ENCODE measurements around the gene KEAP1. TPM values are rescaled to one million over a fixed set of nuclear protein-coding genes. Genes with fewer than 3 reads are reported as not detected.
A peak's percentile ranks its signal among the peaks of the same experiment; 100 is the strongest.
"Not testable (repeated sequence)": the region's sequence is repeated elsewhere in the genome, so short reads cannot be mapped to it uniquely, and the experiment has no call there.

The KEAP1 gene
- polyA plus RNA-seq, 2 donors: 54.2 to 63.9 TPM

DNA sequence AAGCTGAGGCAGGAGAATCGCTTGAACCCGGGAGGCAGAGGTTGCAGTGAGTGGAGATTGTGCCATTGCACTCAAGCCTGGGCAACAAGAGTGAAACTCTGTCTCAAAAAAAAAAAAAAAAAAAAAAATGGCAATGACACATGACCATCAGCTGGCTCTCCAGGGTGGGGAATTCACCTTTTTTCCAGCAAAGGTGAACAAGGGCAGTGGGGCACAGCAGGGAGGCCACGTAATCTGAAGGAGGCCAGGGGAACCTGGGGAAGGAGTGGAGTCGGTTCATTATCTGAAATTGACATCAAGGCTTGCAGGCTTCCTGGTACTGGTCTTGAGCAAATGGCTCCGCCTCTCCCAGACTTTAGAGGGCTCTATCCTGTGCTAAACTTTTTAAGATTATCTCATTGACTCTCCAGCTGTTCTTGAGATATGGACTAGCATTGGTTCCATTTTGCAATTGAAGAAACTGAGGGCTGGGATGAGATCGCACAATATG lies 28.1 kb downstream of the KEAP1 start:
- 65 to 72% methylated on average over 6 of the region's 6 CpGs for WGBS, 2 donors
- Histone ChIP-seq H3K27me3 (ENCODE audit: control insufficient read depth in 1 of 2, insufficient read depth in 2 of 2, low read length in 2 of 2) (no peaks in the 10 kb centered on the region), H3K4me3 (ENCODE audit: low read depth in 1 of 2, low read length in 2 of 2) (no peak overlapping the region), H3K9me3 (ENCODE audit: control insufficient read depth in 2 of 2, insufficient read depth in 1 of 2, low read depth in 1 of 2, low read length in 1 of 2) (no peaks in the 10 kb centered on the region), H3K27ac (ENCODE audit: low read depth in 2 of 2, low read length in 1 of 2) (no peak overlapping the region), H3K36me3 (ENCODE audit: control insufficient read depth in 2 of 2, insufficient read depth in 2 of 2, low read length in 1 of 2) (no peaks in the 10 kb centered on the region), H3K4me1 (ENCODE audit: control insufficient read depth in 2 of 2, insufficient read depth in 2 of 2, low read length in 1 of 2) (peaks cover 5% of the 10 kb centered on the region in 2 donors)

DNA sequence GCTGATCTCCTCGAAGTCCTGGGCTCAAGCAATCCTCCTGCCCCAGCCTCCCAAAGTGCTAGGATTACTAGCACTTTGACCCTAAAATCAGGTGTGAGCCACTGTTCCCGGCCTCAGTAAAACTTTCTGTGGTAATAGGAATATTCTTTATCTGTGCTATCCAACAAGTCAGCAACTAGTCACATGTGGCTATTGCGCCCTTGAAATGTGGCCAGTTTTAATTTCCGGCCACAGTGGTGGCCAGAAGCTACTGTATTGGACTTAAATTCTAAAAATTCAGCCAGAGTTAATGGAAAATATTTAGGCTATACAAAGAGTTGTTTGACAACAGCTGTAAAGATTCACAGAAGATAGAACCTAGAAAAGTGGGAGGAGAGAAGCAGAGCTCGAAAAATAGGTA lies 30.0 kb downstream of the KEAP1 start:
- H3K27me3 ChIP-seq (ENCODE audit: control insufficient read depth in 1 of 2, insufficient read depth in 2 of 2, low read length in 2 of 2): no peaks in the 10 kb centered on the region
- no peak overlapping the region for H3K27ac ChIP-seq (ENCODE audit: low read depth in 2 of 2, low read length in 1 of 2)
- 70 to 77% methylated on average over 5 of the region's 5 CpGs for WGBS, 2 donors

DNA sequence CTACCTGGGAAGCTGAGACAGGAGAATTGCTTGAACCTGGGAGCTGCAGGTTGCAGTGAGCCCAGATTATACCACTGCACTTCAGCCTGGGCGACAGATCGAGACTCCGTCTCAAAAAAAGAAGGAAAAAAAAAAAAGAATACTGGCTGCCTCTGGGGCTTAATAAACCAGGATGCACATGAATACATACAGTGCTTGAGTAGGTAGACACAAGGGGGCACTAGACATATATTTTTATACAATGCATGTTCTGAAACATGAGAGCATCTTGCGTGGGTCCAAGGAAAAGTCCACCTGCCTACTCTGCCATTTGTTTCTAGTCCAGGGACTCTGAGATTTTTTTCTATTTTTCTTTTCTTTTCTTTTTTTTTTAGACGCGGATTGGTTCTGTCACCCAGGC lies 31.2 kb downstream of the KEAP1 start:
- H3K4me1 ChIP-seq (ENCODE audit: control insufficient read depth in 2 of 2, insufficient read depth in 2 of 2, low read length in 1 of 2): no peaks in the 10 kb centered on the region
- H3K27me3 ChIP-seq (ENCODE audit: control insufficient read depth in 1 of 2, insufficient read depth in 2 of 2, low read length in 2 of 2): no peaks in the 10 kb centered on the region
- H3K36me3 ChIP-seq (ENCODE audit: control insufficient read depth in 2 of 2, insufficient read depth in 2 of 2, low read length in 1 of 2): no peaks in the 10 kb centered on the region
- no peaks in the 10 kb centered on the region for H3K9me3 ChIP-seq (ENCODE audit: control insufficient read depth in 2 of 2, insufficient read depth in 1 of 2, low read depth in 1 of 2, low read length in 1 of 2)
- 23 to 45% methylated on average over 6 of the region's 6 CpGs for WGBS, 2 donors
- H3K4me3 ChIP-seq (ENCODE audit: low read depth in 1 of 2, low read length in 2 of 2): no peak overlapping the region
- no peak overlapping the region for H3K27ac ChIP-seq (ENCODE audit: low read depth in 2 of 2, low read length in 1 of 2)

More for the DNA sequence above, 30.0 kb downstream of the KEAP1 start:
- Histone ChIP-seq H3K36me3 (ENCODE audit: control insufficient read depth in 2 of 2, insufficient read depth in 2 of 2, low read length in 1 of 2) (no peaks in the 10 kb centered on the region), H3K9me3 (ENCODE audit: control insufficient read depth in 2 of 2, insufficient read depth in 1 of 2, low read depth in 1 of 2, low read length in 1 of 2) (no peaks in the 10 kb centered on the region), H3K4me1 (ENCODE audit: control insufficient read depth in 2 of 2, insufficient read depth in 2 of 2, low read length in 1 of 2) (no peaks in the 10 kb centered on the region), H3K4me3 (ENCODE audit: low read depth in 1 of 2, low read length in 2 of 2) (no peak overlapping the region)

DNA sequence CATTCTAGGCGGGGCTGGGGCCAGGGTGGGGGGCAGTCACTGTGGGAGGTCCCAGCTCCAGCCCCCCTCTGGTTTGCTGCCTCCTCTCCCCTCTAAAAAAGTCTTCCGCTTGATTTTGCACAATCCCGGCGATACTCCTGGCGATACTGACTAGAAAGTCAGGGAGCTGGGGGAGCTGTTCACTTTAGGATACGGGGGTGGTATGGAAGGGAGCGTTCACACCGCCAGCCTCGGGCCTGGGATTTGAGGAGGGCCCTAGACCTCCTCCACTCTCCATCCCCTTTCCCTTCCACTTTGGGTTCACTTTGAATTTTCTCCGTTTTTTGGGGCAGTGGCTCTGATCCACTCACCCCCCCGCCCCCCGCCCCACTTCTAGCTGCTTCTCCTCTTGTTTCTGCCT lies 35.0 kb downstream of the KEAP1 start:
- no peaks in the 10 kb centered on the region for H3K9me3 ChIP-seq (ENCODE audit: control insufficient read depth in 2 of 2, insufficient read depth in 1 of 2, low read depth in 1 of 2, low read length in 1 of 2)
- H3K4me3 ChIP-seq (ENCODE audit: low read depth in 1 of 2, low read length in 2 of 2): no peak overlapping the region
- H3K27ac ChIP-seq (ENCODE audit: low read depth in 2 of 2, low read length in 1 of 2): no peak overlapping the region
- H3K27me3 ChIP-seq (ENCODE audit: control insufficient read depth in 1 of 2, insufficient read depth in 2 of 2, low read length in 2 of 2): no peaks in the 10 kb centered on the region
- 82 to 83% methylated on average over 12 of the region's 12 CpGs for WGBS, 2 donors
- no peaks in the 10 kb centered on the region for H3K4me1 ChIP-seq (ENCODE audit: control insufficient read depth in 2 of 2, insufficient read depth in 2 of 2, low read length in 1 of 2)
- peaks cover 0 to 3% of the 10 kb centered on the region in 2 donors for H3K36me3 ChIP-seq (ENCODE audit: control insufficient read depth in 2 of 2, insufficient read depth in 2 of 2, low read length in 1 of 2)

DNA sequence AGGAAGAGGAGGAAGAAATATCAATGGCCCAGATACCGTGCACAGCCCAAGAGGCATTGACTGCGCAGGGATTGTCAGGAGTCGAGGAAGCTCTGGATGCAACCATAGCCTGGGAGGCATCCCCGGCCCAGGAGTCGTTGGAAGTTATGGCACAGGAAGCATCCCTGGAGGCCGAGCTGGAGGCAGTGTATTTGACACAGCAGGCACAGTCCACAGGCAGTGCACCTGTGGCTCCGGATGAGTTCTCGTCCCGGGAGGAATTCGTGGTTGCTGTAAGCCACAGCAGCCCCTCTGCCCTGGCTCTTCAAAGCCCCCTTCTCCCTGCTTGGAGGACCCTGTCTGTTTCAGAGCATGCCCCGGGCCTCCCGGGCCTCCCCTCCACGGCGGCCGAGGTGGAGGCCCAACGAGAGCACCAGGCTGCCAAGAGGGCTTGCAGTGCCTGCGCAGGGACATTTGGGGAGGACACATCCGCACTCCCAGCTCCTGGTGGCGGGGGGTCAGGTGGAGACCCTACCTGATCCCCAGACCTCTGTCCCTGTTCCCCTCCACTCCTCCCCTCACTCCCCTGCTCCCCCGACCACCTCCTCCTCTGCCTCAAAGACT lies 36.0 kb downstream of the KEAP1 start:
- WGBS, 2 donors: 86 to 88% methylated on average over 20 of the region's 20 CpGs
- H3K27me3 ChIP-seq (ENCODE audit: control insufficient read depth in 1 of 2, insufficient read depth in 2 of 2, low read length in 2 of 2): no peaks in the 10 kb centered on the region
- H3K36me3 ChIP-seq (ENCODE audit: control insufficient read depth in 2 of 2, insufficient read depth in 2 of 2, low read length in 1 of 2): peaks cover 0 to 3% of the 10 kb centered on the region in 2 donors
- no peak overlapping the region for H3K27ac ChIP-seq (ENCODE audit: low read depth in 2 of 2, low read length in 1 of 2)
- no peaks in the 10 kb centered on the region for H3K9me3 ChIP-seq (ENCODE audit: control insufficient read depth in 2 of 2, insufficient read depth in 1 of 2, low read depth in 1 of 2, low read length in 1 of 2)
- H3K4me3 ChIP-seq (ENCODE audit: low read depth in 1 of 2, low read length in 2 of 2): no peak overlapping the region
- no peaks in the 10 kb centered on the region for H3K4me1 ChIP-seq (ENCODE audit: control insufficient read depth in 2 of 2, insufficient read depth in 2 of 2, low read length in 1 of 2)

DNA sequence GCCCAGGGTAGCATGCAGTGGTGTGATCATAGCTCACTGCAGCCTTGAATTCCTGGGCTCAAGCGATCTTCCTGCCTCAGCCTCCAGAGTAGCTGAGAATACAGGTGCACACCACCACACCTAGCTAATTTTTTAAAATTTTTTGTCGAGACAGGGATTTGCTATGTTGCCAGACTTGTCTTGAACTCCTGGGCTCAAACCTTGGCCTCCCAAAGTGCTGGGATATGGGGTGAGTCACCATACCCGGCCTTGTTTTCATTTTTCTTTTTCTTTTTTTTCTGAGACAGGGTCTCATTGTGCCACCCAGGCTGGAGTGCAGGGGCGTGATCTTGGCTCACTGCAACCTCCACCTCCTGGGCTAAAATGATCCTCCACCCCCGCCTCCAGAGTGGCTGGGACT lies 38.7 kb downstream of the KEAP1 start:
- Histone ChIP-seq H3K36me3 (ENCODE audit: control insufficient read depth in 2 of 2, insufficient read depth in 2 of 2, low read length in 1 of 2) (peaks cover 0 to 5% of the 10 kb centered on the region in 2 donors), H3K27me3 (ENCODE audit: control insufficient read depth in 1 of 2, insufficient read depth in 2 of 2, low read length in 2 of 2) (no peaks in the 10 kb centered on the region), H3K4me3 (ENCODE audit: low read depth in 1 of 2, low read length in 2 of 2) (no peak overlapping the region), H3K4me1 (ENCODE audit: control insufficient read depth in 2 of 2, insufficient read depth in 2 of 2, low read length in 1 of 2) (peaks cover 4 to 7% of the 10 kb centered on the region in 2 donors), H3K27ac (ENCODE audit: low read depth in 2 of 2, low read length in 1 of 2) (no peak overlapping the region), H3K9me3 (ENCODE audit: control insufficient read depth in 2 of 2, insufficient read depth in 1 of 2, low read depth in 1 of 2, low read length in 1 of 2) (no peaks in the 10 kb centered on the region)
- 66 to 81% methylated on average over 5 of the region's 5 CpGs for WGBS, 2 donors

DNA sequence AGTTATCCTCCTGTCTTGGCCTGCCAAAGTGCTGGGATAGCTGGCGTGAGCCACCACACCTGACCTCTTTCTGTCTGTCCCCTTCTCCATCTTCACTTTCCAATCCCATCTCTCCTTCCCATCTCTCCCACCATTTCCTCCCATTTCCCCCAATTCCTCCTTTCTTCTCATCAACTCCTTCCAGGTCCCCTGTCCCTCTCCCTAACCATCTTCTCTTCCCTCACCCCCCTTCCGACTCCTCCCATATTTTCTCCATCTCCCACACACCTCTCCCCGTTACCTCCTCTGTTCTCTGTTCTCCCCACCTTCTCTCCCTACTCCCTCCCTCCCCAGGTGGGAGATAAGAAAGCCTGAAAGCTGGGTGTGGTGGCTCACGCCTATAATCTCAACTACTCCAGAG lies 40.6 kb downstream of the KEAP1 start:
- peaks cover 0 to 5% of the 10 kb centered on the region in 2 donors for H3K36me3 ChIP-seq (ENCODE audit: control insufficient read depth in 2 of 2, insufficient read depth in 2 of 2, low read length in 1 of 2)
- no peaks in the 10 kb centered on the region for H3K9me3 ChIP-seq (ENCODE audit: control insufficient read depth in 2 of 2, insufficient read depth in 1 of 2, low read depth in 1 of 2, low read length in 1 of 2)
- H3K4me1 ChIP-seq (ENCODE audit: control insufficient read depth in 2 of 2, insufficient read depth in 2 of 2, low read length in 1 of 2): peaks cover 4 to 7% of the 10 kb centered on the region in 2 donors
- H3K4me3 ChIP-seq (ENCODE audit: low read depth in 1 of 2, low read length in 2 of 2): no peak overlapping the region
- WGBS, 2 donors: 82 to 90% methylated on average over 4 of the region's 4 CpGs
- no peaks in the 10 kb centered on the region for H3K27me3 ChIP-seq (ENCODE audit: control insufficient read depth in 1 of 2, insufficient read depth in 2 of 2, low read length in 2 of 2)
- no peak overlapping the region for H3K27ac ChIP-seq (ENCODE audit: low read depth in 2 of 2, low read length in 1 of 2)

DNA sequence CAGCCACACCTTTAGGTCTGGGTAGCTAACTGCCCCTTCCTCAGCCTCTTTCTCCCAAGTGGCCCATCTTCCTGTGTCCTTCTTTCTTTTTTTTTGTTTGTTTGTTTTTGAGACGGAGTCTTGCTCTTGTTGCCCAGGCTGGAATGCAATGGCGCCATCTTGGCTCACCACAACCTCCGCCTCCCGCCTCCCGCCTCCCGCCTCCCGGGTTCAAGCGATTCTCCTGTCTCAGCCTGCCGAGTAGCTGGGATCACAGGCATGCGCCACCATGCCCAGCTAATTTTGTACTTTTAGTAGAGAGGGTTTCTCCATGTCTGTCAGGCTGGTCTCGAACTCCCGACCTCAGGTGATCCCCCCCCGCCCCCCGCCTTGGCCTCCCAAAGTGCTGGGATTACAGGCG lies 41.1 kb downstream of the KEAP1 start:
- not testable (repeated sequence) for H3K9me3 ChIP-seq (ENCODE audit: control insufficient read depth in 2 of 2, insufficient read depth in 1 of 2, low read depth in 1 of 2, low read length in 1 of 2); H3K36me3 ChIP-seq (ENCODE audit: control insufficient read depth in 2 of 2, insufficient read depth in 2 of 2, low read length in 1 of 2); H3K27ac ChIP-seq (ENCODE audit: low read depth in 2 of 2, low read length in 1 of 2); H3K27me3 ChIP-seq (ENCODE audit: control insufficient read depth in 1 of 2, insufficient read depth in 2 of 2, low read length in 2 of 2); H3K4me3 ChIP-seq (ENCODE audit: low read depth in 1 of 2, low read length in 2 of 2); H3K4me1 ChIP-seq (ENCODE audit: control insufficient read depth in 2 of 2, insufficient read depth in 2 of 2, low read length in 1 of 2)
- WGBS, 2 donors: 74 to 79% methylated on average over 15 of the region's 15 CpGs

DNA sequence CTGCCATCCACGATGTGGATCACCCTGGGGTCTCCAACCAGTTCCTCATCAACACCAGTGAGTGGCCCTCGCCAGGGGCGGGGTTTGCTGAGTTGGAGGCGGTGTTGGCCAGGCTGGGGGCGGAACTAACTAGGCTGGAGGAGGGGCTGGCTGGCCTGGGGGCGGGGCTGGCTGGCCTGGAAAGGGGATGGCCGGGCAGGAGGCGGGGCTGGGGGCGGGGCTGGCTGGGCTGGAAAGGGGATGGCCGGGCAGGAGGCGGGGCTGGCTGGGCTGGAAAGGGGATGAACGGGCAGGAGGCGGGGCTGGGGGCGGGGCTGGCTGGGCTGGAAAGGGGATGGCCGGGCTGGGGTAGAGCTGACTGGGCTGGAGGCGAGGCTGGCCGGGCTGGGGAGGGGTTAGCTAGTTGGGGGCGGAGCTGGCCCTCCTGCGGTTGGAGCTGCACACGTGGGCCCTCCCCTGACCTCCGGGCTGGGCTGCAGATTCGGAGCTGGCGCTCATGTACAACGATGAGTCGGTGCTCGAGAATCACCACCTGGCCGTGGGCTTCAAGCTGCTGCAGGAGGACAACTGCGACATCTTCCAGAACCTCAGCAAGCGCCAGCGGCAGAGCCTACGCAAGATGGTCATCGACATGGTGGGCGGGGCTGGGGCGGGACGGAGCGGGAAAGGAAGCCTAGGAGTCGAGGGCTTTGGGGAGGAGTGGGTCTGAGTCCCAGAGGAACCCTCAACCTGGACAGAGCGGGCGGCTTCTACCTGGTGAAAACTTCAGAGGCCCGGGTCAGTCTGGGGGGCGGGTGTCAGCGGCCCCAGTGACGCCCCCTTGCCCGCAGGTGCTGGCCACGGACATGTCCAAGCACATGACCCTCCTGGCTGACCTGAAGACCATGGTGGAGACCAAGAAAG lies 41.9 kb downstream of the KEAP1 start:
- H3K27me3 ChIP-seq (ENCODE audit: control insufficient read depth in 1 of 2, insufficient read depth in 2 of 2, low read length in 2 of 2): no peaks in the 10 kb centered on the region
- H3K4me1 ChIP-seq (ENCODE audit: control insufficient read depth in 2 of 2, insufficient read depth in 2 of 2, low read length in 1 of 2): peaks cover 4 to 7% of the 10 kb centered on the region in 2 donors
- peak overlapping the region in 1 of 2 donors; percentile 38 for H3K4me3 ChIP-seq (ENCODE audit: low read depth in 1 of 2, low read length in 2 of 2)
- H3K27ac ChIP-seq (ENCODE audit: low read depth in 2 of 2, low read length in 1 of 2): no peak overlapping the region
- peaks cover 0 to 5% of the 10 kb centered on the region in 2 donors for H3K36me3 ChIP-seq (ENCODE audit: control insufficient read depth in 2 of 2, insufficient read depth in 2 of 2, low read length in 1 of 2)
- no peaks in the 10 kb centered on the region for H3K9me3 ChIP-seq (ENCODE audit: control insufficient read depth in 2 of 2, insufficient read depth in 1 of 2, low read depth in 1 of 2, low read length in 1 of 2)
- 6 to 10% methylated on average over 33 to 45 of the region's 45 CpGs for WGBS, 2 donors
